NCI-H345 treated with DMSO at 0.1 percent for 48 hours (cell line): Measurements from ENCODE around the gene CSDE1.
"Not testable (repeated sequence)": the region's sequence is repeated elsewhere in the genome, so short reads cannot be mapped to it uniquely, and the experiment has no call there.

ENCODE experiments used
- DNase-seq: peaks from one replicate; lab custom pipeline; 2025; ENCODE audit not compliant: unreplicated experiment; lab: John Stamatoyannopoulos, UW

CSDE1 gene

GRCh38 chr1:114757455-114758255 is at the start of gene CSDE1:
Gene CSDE1, minus strand, starts transcription at chr1:114757984. Its CDS starts 18,094 bp downstream, at chr1:114739890.
- peak; percentile 95 for DNase-seq

- not testable (repeated sequence) for DNase-seq
Measured at GRCh38 chr1:114804449-114804848, 46.7 kb upstream of the CSDE1 start.

- DNase-seq: no peak
Measured at GRCh38 chr1:114803001-114803400, 45.2 kb upstream of the CSDE1 start.

DNA sequence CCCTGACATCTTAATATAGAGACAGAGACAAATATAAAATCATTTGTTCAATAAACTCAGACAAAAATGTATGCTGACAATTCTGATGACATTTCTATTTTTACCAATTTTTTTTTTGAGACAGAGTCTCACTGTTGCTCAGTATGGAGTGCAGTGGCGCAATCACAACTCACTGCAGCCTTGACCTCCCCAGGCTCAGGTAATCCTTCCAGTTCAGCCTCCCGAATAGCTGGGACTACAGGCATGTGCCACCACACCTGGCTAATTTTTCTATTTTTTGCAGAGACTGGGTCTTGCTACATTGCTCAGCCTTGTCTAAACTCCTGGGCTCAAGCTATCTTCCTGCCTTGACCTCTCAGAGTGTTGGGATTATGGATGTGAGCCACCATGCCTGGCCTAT is 36.3 kb upstream of the CSDE1 start:
- no peak for DNase-seq

GRCh38 chr1:114790581-114790980 is 32.8 kb upstream of the CSDE1 start:
- DNase-seq: not testable (repeated sequence)

DNA sequence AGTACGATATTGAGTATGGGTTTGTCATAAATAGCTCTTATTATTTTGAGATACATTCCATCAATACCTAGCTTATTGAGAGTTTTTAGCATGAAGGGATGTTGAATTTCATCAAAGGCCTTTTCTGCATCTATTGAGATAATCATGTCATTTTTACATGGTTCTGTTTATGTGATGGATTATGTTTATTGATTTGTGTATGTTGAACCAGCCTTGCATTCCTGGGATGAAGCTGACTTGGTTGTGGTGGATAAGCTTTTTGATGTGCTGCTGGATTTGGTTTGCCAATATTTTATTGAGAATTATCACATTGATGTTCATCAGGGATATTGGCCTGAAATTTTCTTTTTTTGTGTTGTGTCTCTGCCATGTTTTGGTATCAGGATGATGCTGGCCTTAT is 28.7 kb upstream of the CSDE1 start:
- not testable (repeated sequence) for DNase-seq

DNA sequence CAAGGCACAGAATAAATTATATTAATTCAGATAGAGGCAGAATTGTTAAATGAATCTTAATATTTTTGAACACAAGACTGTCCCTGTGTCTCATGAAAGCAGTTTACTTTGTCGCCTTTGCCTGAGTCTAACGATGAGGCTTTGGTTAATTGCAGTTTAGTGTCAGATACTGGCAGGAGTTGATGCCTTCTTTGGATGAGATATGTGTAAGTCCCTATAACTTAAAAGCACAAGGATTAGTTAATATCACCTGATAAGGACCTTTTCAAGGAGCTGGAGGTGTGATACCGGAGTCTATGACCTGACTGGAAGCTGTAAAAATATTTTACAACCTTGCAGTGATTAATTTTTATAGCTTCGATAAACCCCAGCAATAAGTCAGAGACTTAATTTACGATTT is 24.7 kb upstream of the CSDE1 start:
- DNase-seq: no peak

DNA sequence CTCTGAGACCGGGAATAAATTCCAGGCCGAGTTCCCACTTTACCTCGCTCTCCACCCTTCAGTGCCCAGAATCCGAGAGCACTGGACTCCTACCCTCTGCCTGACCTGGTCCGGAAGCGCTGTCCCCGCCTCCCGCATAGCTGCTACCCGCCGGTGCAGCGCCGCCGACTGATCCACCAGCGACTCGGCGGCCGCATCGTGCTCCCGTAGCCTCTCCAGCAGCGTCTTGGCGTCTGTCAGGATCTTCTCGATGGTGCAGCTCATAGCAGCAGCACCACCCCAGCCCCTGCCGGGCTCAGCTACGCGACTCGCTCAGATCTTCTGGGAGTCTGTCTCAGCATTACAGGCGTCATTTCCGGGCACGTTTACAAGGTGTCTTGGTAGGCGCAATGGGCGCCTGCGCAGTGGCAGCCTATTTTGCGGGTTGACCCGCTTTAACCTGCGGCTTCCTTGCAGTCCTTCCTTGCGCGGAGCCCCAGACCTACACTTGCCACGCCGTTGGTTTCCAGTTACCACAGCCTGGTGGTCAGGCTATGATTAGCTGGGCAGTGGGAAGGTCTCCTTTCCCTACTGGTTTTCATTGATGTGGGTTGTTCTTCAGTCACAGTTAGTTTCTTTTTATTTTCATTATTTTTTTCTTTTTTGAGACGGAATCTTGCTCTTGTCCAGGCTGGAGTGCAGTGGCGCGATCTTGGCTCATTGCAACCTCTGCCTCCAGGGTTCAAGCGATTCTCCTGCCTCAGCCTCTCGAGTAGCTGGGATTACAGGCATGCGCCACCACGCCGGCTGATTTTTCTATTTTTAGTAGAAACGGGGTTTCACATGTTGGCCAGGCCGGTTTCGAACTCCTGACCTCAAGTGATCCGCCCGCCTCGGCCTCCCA is 22.8 kb upstream of the CSDE1 start, which contains the start of gene SIKE1:
SIKE1 (minus strand) TSS at position 342 of the 883 bp plus-strand sequence; CDS start at position 264, 78 bp downstream.
- peak; percentile 89 for DNase-seq

- DNase-seq: no peak
Measured at GRCh38 chr1:114779722-114780121, 21.9 kb upstream of the CSDE1 start.

DNA sequence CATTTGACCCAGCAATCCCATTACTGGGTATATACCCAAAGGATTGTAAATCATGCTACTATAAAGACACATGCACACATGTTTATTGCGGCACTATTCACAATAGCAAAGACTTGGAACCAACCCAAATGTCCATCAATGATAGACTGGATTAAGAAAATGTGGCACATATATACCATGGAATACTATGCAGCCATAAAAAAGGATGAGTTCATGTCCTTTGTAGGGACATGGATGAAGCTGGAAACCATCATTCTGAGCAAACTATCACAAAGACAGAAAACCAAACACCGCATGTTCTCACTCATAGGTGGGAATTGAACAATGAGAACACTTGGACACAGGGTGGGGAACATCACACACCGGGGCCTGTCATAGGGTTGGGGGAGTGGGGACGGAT is 18.9 kb upstream of the CSDE1 start:
- not testable (repeated sequence) for DNase-seq

DNA sequence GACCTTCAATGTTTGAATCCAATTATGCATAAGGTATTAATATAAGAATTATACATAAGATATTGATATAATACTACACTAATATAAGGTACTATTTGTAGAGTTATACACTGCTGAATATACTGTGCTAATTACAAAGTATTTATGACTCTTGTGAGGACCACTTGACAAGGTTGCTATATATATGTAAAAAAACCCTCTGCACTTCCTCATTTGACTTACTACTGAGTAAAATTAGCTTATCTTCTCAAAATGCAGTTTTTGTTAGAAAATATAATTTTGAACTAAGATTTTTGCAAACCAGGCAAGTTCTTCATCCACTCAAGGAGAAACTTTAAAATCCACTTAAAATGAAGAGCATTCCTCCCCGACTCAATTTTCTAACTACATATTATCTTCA is 14.2 kb upstream of the CSDE1 start:
- DNase-seq: no peak

DNA sequence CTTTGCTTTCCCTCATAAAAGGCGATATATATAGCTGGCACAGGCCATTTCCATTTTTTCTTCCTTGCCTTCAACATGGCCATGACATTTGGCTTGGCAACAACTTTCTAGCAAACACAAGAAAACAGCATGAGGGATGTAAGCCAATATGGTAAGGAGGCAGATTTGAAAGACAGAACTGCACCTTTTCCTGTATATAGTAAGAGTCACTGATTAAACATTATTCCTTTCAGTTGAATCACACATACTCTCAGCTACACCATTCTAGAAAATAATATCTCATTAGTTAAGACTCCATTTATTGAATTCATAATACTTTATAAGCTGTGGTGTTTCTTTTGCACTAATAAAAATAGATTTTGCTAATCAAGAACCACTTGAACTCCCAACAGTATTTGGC is 13.2 kb upstream of the CSDE1 start:
- no peak for DNase-seq

DNA sequence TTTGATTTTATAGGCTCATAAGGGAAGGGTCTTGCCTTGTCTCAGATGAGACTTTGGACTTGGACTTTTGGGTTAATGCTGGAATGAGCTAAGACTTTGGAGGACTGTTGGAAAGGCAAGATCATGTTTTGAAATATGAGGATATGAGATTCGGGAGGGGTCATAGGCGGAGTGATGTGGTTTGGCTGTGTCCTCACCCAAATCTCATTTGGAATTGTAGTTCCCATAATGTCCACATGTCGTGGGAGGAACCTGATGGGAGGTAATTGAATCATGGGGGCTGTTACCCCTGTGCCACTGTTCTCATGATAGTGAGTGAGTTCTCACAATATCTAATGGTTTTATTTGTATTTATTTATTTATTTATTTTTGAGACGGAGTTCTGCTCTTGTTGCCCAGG is 6.9 kb upstream of the CSDE1 start:
- DNase-seq: no peak

- no peak for DNase-seq
Measured at GRCh38 chr1:114758256-114758832, 560 bp upstream of the CSDE1 start.

DNA sequence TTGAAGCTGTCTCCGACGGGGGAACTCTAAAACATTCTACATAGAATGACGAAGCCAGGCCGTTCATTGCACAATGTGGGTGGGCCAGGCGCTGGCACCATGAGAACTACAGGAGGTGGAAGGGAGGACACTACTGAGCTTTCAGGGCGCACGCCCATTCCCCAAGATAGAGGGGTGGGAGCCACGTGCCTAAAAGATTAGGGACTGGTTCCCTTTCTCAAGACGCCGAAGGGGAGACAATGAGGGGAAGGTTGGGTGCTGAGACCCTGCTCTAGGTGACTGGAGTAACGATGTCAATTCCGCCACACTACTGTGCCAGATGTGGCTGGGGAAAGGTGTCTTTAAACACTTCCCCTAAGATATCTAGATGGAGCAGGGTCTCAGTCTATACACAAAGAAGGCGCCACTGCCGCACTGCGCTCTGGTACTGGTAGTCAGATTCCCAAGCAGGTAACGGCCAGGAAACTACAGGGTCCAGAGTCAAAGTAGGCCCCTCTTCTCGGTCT is 782 bp downstream of the CSDE1 start:
- no peak for DNase-seq

DNA sequence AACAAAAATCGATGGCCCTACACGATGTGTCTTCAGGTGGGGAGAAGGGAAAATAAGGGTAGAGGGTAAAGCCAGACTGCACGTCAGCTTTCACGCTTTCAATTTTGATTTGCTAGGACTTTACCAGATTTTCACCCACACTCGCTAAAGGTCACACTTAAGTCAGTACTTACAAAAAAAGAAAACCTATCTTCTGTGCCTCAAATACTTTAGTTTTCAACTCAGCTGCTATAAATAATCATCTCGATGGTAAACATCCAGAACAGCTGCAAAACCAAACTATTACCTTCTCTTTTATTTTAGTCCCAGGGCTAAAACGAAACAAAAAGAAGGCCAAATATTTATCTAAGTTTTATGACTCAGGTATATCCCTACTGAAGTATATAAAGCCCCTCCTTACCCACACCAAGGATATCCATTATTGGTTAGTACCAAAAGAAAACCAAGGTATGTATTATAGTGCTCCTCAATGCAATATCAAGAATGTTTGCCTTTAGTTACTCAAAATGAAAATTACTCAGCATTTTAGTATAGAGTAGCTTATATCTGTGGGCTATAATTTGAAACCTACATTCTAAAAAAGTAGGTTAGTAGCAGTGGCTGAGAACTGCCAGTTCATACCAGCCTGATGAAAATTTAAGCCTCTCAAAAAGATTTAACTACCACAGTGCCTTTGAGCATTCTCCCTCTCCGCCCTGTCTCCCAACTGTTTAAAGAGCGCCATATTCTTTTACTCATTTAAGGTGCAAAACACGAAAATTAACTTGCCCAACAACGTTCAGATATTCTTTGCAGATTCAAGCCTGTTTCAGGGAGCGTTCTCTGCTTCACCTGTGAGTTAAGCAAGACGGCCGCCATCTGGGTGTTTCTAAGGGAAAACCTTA is 1.5 kb downstream of the CSDE1 start:
- DNase-seq: no peak

DNA sequence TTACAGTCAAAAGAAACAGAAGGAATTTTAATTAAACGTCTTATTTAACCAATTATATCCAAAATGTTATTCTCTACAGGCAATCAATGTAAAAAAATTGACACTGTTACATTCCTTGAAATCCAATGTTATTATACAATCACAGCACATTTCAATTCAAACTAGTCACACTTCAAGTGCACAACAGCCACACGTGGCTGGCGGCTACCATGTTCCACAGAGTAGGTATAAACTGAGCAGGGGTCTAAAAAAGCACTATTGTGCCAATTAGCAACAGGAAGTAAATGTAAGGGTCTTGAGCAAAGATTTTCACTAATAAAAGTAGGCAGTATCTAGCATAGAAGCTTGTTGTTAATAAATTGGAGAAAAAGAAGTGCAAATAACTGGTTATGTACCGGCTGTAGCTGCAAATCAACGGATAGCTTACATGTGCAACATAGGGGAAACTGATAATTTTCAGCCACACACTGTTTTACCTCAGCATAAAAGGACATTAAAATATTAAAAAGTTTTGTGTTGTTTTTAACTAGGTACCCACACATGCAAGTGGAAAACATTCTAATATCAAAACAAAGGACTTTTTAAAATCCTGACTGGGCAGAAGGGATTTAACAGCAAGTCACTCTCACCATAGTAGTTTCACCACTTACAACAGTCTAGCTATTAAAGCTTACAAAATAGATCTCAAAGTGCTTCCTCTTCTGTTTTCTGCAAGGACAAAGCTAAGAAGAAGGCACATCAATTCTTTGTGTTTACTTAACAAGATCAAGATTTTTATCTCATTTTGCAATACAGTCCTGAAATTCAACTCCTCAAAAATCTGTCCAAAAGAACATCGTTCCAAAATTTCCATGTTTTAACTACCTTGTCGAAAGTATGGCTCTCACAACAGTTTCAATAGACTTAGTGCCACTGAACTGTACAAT is 2.5 kb downstream of the CSDE1 start:
- no peak for DNase-seq

- DNase-seq: not testable (repeated sequence)
Measured at GRCh38 chr1:114753702-114754101, 4.1 kb downstream of the CSDE1 start.

GRCh38 chr1:114753143-114753542 is 4.6 kb downstream of the CSDE1 start:
- no peak for DNase-seq
